Mucosa of stomach (tissue), 1 donor: Measurements from ENCODE around the gene HGF.

Experiments used
- H3K27me3 ChIP-seq: one replicate; pipeline ENCODE4 v1.7.0; 2013; ENCODE audit warnings: mild to moderate bottlenecking, low read length; ENCODE audit not compliant: control insufficient read depth, insufficient read depth
- H3K36me3 ChIP-seq: one replicate; pipeline ENCODE4 v1.7.0; 2013; ENCODE audit warnings: low read length; ENCODE audit not compliant: control insufficient read depth, insufficient read depth
- H3K4me1 ChIP-seq: one replicate; pipeline ENCODE4 v1.7.0; 2013; ENCODE audit warnings: mild to moderate bottlenecking, low read length; ENCODE audit not compliant: control insufficient read depth, insufficient read depth
- H3K4me3 ChIP-seq: one replicate; pipeline ENCODE4 v1.7.0; 2013; ENCODE audit warnings: low read length
- H3K9ac ChIP-seq: one replicate; pipeline ENCODE4 v1.7.0; 2013; ENCODE audit warnings: mild to moderate bottlenecking, low read length, moderate library complexity
- H3K9me3 ChIP-seq: one replicate; pipeline ENCODE4 v1.7.0; 2013; ENCODE audit warnings: mild to moderate bottlenecking, low read length, moderate library complexity; ENCODE audit not compliant: control insufficient read depth
- donor health status: Pancreatic carcinoma.

Gene HGF

DNA sequence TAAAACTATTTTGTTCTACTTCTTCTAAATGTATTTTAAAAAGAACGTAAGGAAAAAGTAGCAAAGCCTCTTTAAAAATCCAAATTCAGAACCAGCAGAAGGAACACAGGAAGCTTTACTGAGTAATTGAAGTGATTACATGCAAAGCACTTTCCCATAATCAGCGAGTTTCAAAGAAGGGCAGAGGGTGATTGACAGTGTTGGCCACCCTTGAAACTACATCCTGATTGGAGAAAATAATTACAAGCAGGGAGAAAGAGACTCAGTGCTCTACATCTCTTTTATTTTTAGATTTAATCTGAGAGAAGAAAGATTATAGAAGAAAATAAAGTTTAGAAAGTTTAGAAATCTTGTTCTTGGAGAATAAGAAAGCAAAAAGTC is 20.3 kb upstream of the HGF start:
- no peak overlapping the region for H3K4me3 ChIP-seq
- H3K4me1 ChIP-seq = no peaks in the 10 kb centered on the region
- no peaks in the 10 kb centered on the region for H3K36me3 ChIP-seq
- H3K9ac ChIP-seq = no peak overlapping the region
- H3K27me3 ChIP-seq = no peaks in the 10 kb centered on the region
- H3K9me3 ChIP-seq = no peaks in the 10 kb centered on the region

- H3K9me3 ChIP-seq = no peaks in the 10 kb centered on the region
- no peaks in the 10 kb centered on the region for H3K36me3 ChIP-seq
- H3K4me1 ChIP-seq = no peaks in the 10 kb centered on the region
- H3K9ac ChIP-seq = no peak overlapping the region
- H3K4me3 ChIP-seq = no peak overlapping the region
- H3K27me3 ChIP-seq = no peaks in the 10 kb centered on the region
Observed at GRCh38 chr7:81789406-81790119, 19.7 kb upstream of the HGF start.

DNA sequence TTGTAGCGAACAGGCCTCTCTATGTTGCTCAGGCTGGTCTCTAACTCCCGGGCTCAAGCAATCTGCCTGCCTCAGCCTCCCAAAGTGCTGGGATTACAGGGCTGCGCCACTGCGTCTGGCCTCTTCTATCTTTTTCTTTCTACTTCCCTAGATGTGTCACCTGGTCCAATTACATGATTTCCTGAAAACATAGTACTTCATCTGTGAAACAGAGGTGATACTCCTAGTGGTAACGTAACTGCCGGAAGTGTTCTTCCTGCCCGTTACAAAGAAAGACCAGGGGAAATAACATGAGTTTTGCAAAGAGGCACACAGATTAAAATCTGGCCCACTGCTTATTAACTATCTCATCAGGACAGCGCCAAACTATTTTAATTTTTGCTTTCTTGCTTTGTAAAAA is 18.4 kb upstream of the HGF start:
- H3K9ac ChIP-seq = no peak overlapping the region
- no peaks in the 10 kb centered on the region for H3K27me3 ChIP-seq
- H3K36me3 ChIP-seq = no peaks in the 10 kb centered on the region
- H3K4me3 ChIP-seq = no peak overlapping the region
- no peaks in the 10 kb centered on the region for H3K9me3 ChIP-seq
- H3K4me1 ChIP-seq = no peaks in the 10 kb centered on the region

DNA sequence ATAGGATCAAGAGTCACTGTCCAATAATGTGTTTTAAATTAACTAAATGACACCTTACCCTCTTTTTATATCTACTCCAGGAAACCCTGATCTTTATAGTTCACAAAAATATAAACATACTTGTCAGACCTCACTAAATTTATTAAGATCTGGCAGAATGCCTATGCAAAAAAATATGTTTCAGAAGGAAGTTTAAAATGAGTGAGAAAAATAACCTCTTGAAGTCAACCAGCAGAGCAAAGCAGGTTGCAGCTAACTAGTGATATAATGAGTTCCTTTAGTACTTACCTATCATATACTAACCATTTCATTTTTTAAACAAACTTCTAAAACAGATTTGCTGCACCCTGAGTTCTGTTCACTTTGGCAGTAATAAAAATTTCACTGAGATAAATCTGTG is 14.0 kb upstream of the HGF start:
- Histone ChIP-seq H3K9ac (no peak overlapping the region), H3K4me1 (no peaks in the 10 kb centered on the region), H3K4me3 (no peak overlapping the region), H3K9me3 (no peaks in the 10 kb centered on the region), H3K27me3 (no peaks in the 10 kb centered on the region), H3K36me3 (no peaks in the 10 kb centered on the region)

- Histone ChIP-seq H3K4me3 (no peak overlapping the region), H3K36me3 (no peaks in the 10 kb centered on the region), H3K27me3 (no peaks in the 10 kb centered on the region), H3K9me3 (no peaks in the 10 kb centered on the region), H3K4me1 (no peaks in the 10 kb centered on the region), H3K9ac (no peak overlapping the region)
Observed at GRCh38 chr7:81780914-81781693, 11.3 kb upstream of the HGF start.

GRCh38 chr7:81779706-81780105 is 9.9 kb upstream of the HGF start:
- H3K27me3 ChIP-seq = no peaks in the 10 kb centered on the region
- H3K9me3 ChIP-seq = no peaks in the 10 kb centered on the region

GRCh38 chr7:81777697-81778096 is 7.8 kb upstream of the HGF start:
- H3K36me3 ChIP-seq = no peaks in the 10 kb centered on the region
- H3K9ac ChIP-seq = no peak overlapping the region
- H3K9me3 ChIP-seq = no peaks in the 10 kb centered on the region
- H3K4me1 ChIP-seq = no peaks in the 10 kb centered on the region
- H3K27me3 ChIP-seq = no peaks in the 10 kb centered on the region
- H3K4me3 ChIP-seq = no peak overlapping the region

More at GRCh38 chr7:81779706-81780105, 9.9 kb upstream of the HGF start:
- Histone ChIP-seq H3K36me3 (no peaks in the 10 kb centered on the region), H3K4me3 (no peak overlapping the region), H3K9ac (no peak overlapping the region), H3K4me1 (no peaks in the 10 kb centered on the region)

GRCh38 chr7:81776948-81777630 is 7.2 kb upstream of the HGF start:
- H3K36me3 ChIP-seq = no peaks in the 10 kb centered on the region
- H3K4me3 ChIP-seq = no peak overlapping the region
- no peaks in the 10 kb centered on the region for H3K27me3 ChIP-seq
- H3K4me1 ChIP-seq = no peaks in the 10 kb centered on the region
- H3K9ac ChIP-seq = no peak overlapping the region
- no peaks in the 10 kb centered on the region for H3K9me3 ChIP-seq

DNA sequence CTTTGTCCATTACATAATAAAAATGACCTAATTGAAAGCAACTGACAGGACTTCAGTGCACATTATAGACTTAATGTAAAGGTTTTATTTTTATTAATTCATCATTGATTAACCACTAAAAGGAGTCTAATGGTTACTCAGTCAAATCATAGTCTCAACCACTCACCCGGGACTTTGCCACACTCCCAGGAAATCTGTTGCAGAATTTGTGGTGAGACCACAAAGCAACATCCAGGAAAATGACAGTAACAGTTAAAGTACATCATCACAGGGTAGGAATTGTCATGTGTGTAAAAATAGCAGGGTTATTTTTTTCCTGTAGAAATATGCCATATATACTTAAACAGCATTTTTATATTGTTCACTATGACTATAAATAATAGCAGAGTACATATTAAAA is 6.3 kb upstream of the HGF start:
- Histone ChIP-seq H3K9ac (no peak overlapping the region), H3K27me3 (no peaks in the 10 kb centered on the region), H3K9me3 (no peaks in the 10 kb centered on the region)

GRCh38 chr7:81775560-81775959 is 5.7 kb upstream of the HGF start:
- Histone ChIP-seq H3K9ac (no peak overlapping the region), H3K27me3 (no peaks in the 10 kb centered on the region), H3K4me1 (no peaks in the 10 kb centered on the region), H3K36me3 (no peaks in the 10 kb centered on the region), H3K9me3 (no peaks in the 10 kb centered on the region), H3K4me3 (no peak overlapping the region)

More for the DNA sequence above, 6.3 kb upstream of the HGF start:
- Histone ChIP-seq H3K4me3 (no peak overlapping the region), H3K4me1 (no peaks in the 10 kb centered on the region), H3K36me3 (no peaks in the 10 kb centered on the region)

GRCh38 chr7:81774551-81774950 is 4.7 kb upstream of the HGF start:
- H3K9me3 ChIP-seq = no peaks in the 10 kb centered on the region

DNA sequence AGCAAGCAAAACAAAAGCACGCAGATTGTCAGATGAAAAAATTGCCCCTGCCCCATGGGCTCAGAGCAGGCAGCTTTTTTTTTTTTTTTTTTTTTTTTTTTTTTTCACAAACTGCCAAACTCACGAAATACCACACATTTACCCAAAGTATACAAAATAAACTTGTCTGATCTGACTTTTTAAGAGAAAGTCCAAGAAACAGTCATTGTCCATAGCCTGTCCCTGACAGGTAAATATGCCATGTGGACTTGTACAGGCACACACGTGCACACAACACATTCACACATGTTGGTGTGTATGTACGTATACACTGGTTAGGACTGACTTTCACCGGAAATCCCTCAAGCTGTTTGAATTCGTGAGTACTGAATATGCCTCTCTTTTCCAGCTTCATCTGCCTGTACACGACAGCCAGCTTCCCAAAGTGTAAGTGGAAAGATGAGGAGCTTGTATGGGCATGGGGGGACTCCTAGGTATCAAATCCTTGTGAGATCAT is 929 bp upstream of the HGF start:
- H3K4me3 ChIP-seq = no peak overlapping the region
- H3K4me1 ChIP-seq = peaks cover 3% of the 10 kb centered on the region
- H3K9me3 ChIP-seq = no peaks in the 10 kb centered on the region
- no peak overlapping the region for H3K9ac ChIP-seq
- no peaks in the 10 kb centered on the region for H3K36me3 ChIP-seq
- peaks cover 7% of the 10 kb centered on the region for H3K27me3 ChIP-seq

More at GRCh38 chr7:81774551-81774950, 4.7 kb upstream of the HGF start:
- Histone ChIP-seq H3K4me3 (no peak overlapping the region), H3K36me3 (no peaks in the 10 kb centered on the region), H3K9ac (no peak overlapping the region), H3K4me1 (peaks cover 3% of the 10 kb centered on the region), H3K27me3 (peaks cover 7% of the 10 kb centered on the region)
